D341Med (cell line): Measurements from ENCODE around the gene KCNA10.

Experiments
- DNase-seq: peaks from one replicate; pipeline ENCODE4 v3.0.0; 2012; ENCODE audit warnings: low spot score

The KCNA10 gene

GRCh38 chr1:110498270-110498669, 20.7 kb downstream of the KCNA10 start:
- no peak for DNase-seq

- peak; percentile 84 for DNase-seq
These were observed 22.9 kb downstream of the KCNA10 start for GRCh38 chr1:110495926-110496600.

- no peak for DNase-seq
These were observed 24.2 kb downstream of the KCNA10 start for GRCh38 chr1:110494522-110495406.

- DNase-seq, result no peak
These were observed 24.9 kb downstream of the KCNA10 start for GRCh38 chr1:110494036-110494435.

- DNase-seq, result no peak
These were observed 25.8 kb downstream of the KCNA10 start for GRCh38 chr1:110493059-110493699.

- DNase-seq, result no peak
These were observed 26.4 kb downstream of the KCNA10 start for GRCh38 chr1:110492573-110492972.

- no peak for DNase-seq
These were observed 28.1 kb downstream of the KCNA10 start for GRCh38 chr1:110490791-110491451.

GRCh38 chr1:110489973-110490542, 28.9 kb downstream of the KCNA10 start:
- no peak for DNase-seq

- no peak for DNase-seq
These were observed 29.6 kb downstream of the KCNA10 start for GRCh38 chr1:110489406-110489805.

- DNase-seq, result no peak
These were observed 30.1 kb downstream of the KCNA10 start for GRCh38 chr1:110488867-110489266.

- no peak for DNase-seq
These were observed 30.8 kb downstream of the KCNA10 start for GRCh38 chr1:110488161-110488560.

GRCh38 chr1:110487726-110488125, 31.2 kb downstream of the KCNA10 start:
- DNase-seq, result no peak

- DNase-seq, result no peak
These were observed 33.2 kb downstream of the KCNA10 start for GRCh38 chr1:110485725-110486124.

- DNase-seq, result no peak
These were observed 34.2 kb downstream of the KCNA10 start for GRCh38 chr1:110484801-110485200.

GRCh38 chr1:110483308-110483685, 35.7 kb downstream of the KCNA10 start:
- no peak for DNase-seq

GRCh38 chr1:110482662-110483307, 36.2 kb downstream of the KCNA10 start:
- DNase-seq, result no peak

GRCh38 chr1:110481968-110482623, 36.9 kb downstream of the KCNA10 start:
- DNase-seq, result no peak

- DNase-seq, result no peak
These were observed 38.4 kb downstream of the KCNA10 start for GRCh38 chr1:110480356-110481096.

- no peak for DNase-seq
These were observed 40.1 kb downstream of the KCNA10 start for GRCh38 chr1:110478886-110479285.

GRCh38 chr1:110477967-110478640, 40.9 kb downstream of the KCNA10 start:
- DNase-seq, result no peak
